ENCODE results near the gene SBK2. TPM values are rescaled to one million over a fixed set of nuclear protein-coding genes. Genes with fewer than 3 reads are reported as not detected.

SBK2 gene
- total RNA-seq, 3 donors from 2014 or later (not counting 1 experiment from before 2014, with no cell fraction given), result not detected

GRCh38 chr19:55542292-55542855 lies 5.4 kb upstream of the SBK2 start:
- Mint-ChIP-seq H3K27ac (no peak overlapping the region), H3K27me3 (ENCODE audit: low read depth in 2 of 2) (peaks cover 0 to 18% of the 10 kb centered on the region in 2 donors), H3K36me3 (no peaks in the 10 kb centered on the region), H3K4me3 (no peak overlapping the region), H3K4me1 (no peaks in the 10 kb centered on the region), H3K9me3 (no peaks in the 10 kb centered on the region)
- no peak overlapping the region for H3K27ac ChIP-seq (ENCODE audit: low read length)
- ATAC-seq, result no peak
- H3K4me1 ChIP-seq (ENCODE audit: control insufficient read depth, insufficient read depth, low read length), result no peaks in the 10 kb centered on the region
- intact Hi-C loops (cut with micrococcal nuclease), result no loop called here
- no peak for DNase-seq
- 89% methylated on average over 7 of the region's 7 CpGs for WGBS (ENCODE audit: insufficient coverage)
- H3K9me3 ChIP-seq (ENCODE audit: control insufficient read depth, insufficient read depth, low read length), result no peaks in the 10 kb centered on the region
- H3K27me3 ChIP-seq (ENCODE audit: control insufficient read depth, insufficient read depth, low read length), result peaks cover 4% of the 10 kb centered on the region
- no peaks in the 10 kb centered on the region for H3K36me3 ChIP-seq (ENCODE audit: control insufficient read depth, insufficient read depth, low read length)
- no peak overlapping the region for H3K4me3 ChIP-seq (ENCODE audit: low read length)
- no peak for TF ChIP-seq CTCF (IDR thresholded peaks at IDR 0.05)

- no peaks in the 10 kb centered on the region for H3K27me3 ChIP-seq (ENCODE audit: control insufficient read depth, insufficient read depth, low read length)
- WGBS (ENCODE audit: insufficient coverage), result 91% methylated on average over 19 of the region's 19 CpGs
- Mint-ChIP-seq H3K4me1 (no peaks in the 10 kb centered on the region), H3K36me3 (no peaks in the 10 kb centered on the region), H3K4me3 (no peak overlapping the region), H3K27me3 (ENCODE audit: low read depth in 2 of 2) (peaks cover 0 to 16% of the 10 kb centered on the region in 2 donors), H3K9me3 (no peaks in the 10 kb centered on the region), H3K27ac (no peak overlapping the region)
- ATAC-seq (no peak), DNase-seq (no peak)
- no peaks in the 10 kb centered on the region for H3K36me3 ChIP-seq (ENCODE audit: control insufficient read depth, insufficient read depth, low read length)
- H3K27ac ChIP-seq (ENCODE audit: low read length), result no peak overlapping the region
- H3K9me3 ChIP-seq (ENCODE audit: control insufficient read depth, insufficient read depth, low read length), result no peaks in the 10 kb centered on the region
- TF ChIP-seq CTCF (IDR thresholded peaks at IDR 0.05), result no peak
- H3K4me1 ChIP-seq (ENCODE audit: control insufficient read depth, insufficient read depth, low read length), result no peaks in the 10 kb centered on the region
- intact Hi-C loops (cut with micrococcal nuclease), result no loop called here
- no peak overlapping the region for H3K4me3 ChIP-seq (ENCODE audit: low read length)
Observed at GRCh38 chr19:55541091-55541490, 4.2 kb upstream of the SBK2 start.

GRCh38 chr19:55540619-55541018 lies 3.7 kb upstream of the SBK2 start:
- Histone ChIP-seq H3K27me3 (ENCODE audit: control insufficient read depth, insufficient read depth, low read length) (no peaks in the 10 kb centered on the region), H3K4me1 (ENCODE audit: control insufficient read depth, insufficient read depth, low read length) (no peaks in the 10 kb centered on the region), H3K9me3 (ENCODE audit: control insufficient read depth, insufficient read depth, low read length) (no peaks in the 10 kb centered on the region), H3K36me3 (ENCODE audit: control insufficient read depth, insufficient read depth, low read length) (no peaks in the 10 kb centered on the region), H3K4me3 (ENCODE audit: low read length) (no peak overlapping the region), H3K27ac (ENCODE audit: low read length) (no peak overlapping the region)
- no peaks in the 10 kb centered on the region for H3K9me3 Mint-ChIP-seq
- H3K27ac Mint-ChIP-seq, result no peak overlapping the region
- WGBS (ENCODE audit: insufficient coverage), result 88% methylated on average over 10 of the region's 10 CpGs
- intact Hi-C loops (cut with micrococcal nuclease), result no loop called here
- no peaks in the 10 kb centered on the region for H3K36me3 Mint-ChIP-seq
- no peak overlapping the region for H3K4me3 Mint-ChIP-seq
- no peak for TF ChIP-seq CTCF (IDR thresholded peaks at IDR 0.05)
- H3K4me1 Mint-ChIP-seq, result no peaks in the 10 kb centered on the region
- DNase-seq (no peak), ATAC-seq (no peak)
- H3K27me3 Mint-ChIP-seq (ENCODE audit: low read depth in 2 of 2), result peaks cover 0 to 12% of the 10 kb centered on the region in 2 donors
